ENCODE measurements around the gene PERP. TPM values are rescaled to one million over a fixed set of nuclear protein-coding genes. Genes with fewer than 3 reads are reported as not detected.

The PERP gene
- total RNA-seq, 1 experiment from 2014 or later: 85.9 TPM

DNA sequence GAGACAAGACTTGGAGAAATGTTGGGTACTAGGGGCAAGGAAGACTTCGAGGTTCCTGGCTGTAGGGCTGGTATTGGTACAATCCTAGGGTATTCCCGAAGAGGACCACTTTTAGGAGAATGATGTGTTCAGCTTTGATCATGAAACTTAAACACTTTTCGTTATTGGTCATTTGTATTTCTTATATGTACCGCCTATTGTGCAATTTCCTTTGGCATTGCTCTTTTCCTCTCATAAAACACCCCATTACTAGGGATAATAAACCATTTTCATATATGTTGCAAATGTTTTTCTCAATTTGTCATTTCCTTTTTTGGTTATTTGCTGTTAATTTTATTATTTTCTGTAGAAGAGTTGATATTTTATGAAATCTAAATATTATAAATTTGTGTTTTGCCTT lies 35.6 kb upstream of the PERP start:
- Histone ChIP-seq H3K4me2 (ENCODE audit: low read length) (no peak overlapping the region), H3K4me1 (ENCODE audit: control insufficient read depth in 1 of 2, insufficient read depth in 2 of 2, low read length in 2 of 2) (no peaks in the 10 kb centered on the region), H3K4me3 (replicated peaks in 1 of 2; ENCODE audit: low read depth in 1 of 2, low read length in 2 of 2) (no peak overlapping the region), H3K9me3 (ENCODE audit: control insufficient read depth in 1 of 2, insufficient read depth in 1 of 2, low read depth in 1 of 2, low read length in 2 of 2) (no peaks in the 10 kb centered on the region), H3K27ac (ENCODE audit: low read depth, low read length) (no peak overlapping the region), H3K36me3 (ENCODE audit: control insufficient read depth in 1 of 2, insufficient read depth in 2 of 2, low read length in 2 of 2) (no peaks in the 10 kb centered on the region), H3K27me3 (ENCODE audit: insufficient read depth, low read length) (no peaks in the 10 kb centered on the region), H3K9ac (ENCODE audit: low read length) (no peak overlapping the region), H4K20me1 (ENCODE audit: insufficient read depth) (no peaks in the 10 kb centered on the region), H2AFZ (ENCODE audit: low read depth, low read length, poor library complexity, severe bottlenecking) (no peak overlapping the region), H3K79me2 (ENCODE audit: insufficient read depth, low read length) (no peaks in the 10 kb centered on the region), H3K9me2 (ENCODE audit: insufficient read depth) (no peaks in the 10 kb centered on the region)
- ATAC-seq (no peak), DNase-seq (ENCODE audit: low read depth, low spot score) (no peak)
- POLR2A ChIA-PET: no interaction called here
- CTCF ChIA-PET: no interaction called here
- RAD21 ChIA-PET (ENCODE audit: low non-redundant PET in 1 of 2, low total read pairs in 2 of 2, uncharacterized antibody in 2 of 2, unreplicated experiment in 2 of 2): no interaction called here
- TF ChIP-seq JUND (IDR thresholded peaks at IDR 0.05): no peak
- no peak for TF ChIP-seq ZNF274 (IDR thresholded peaks at IDR 0.05; ENCODE audit: low read depth, low read length)
- intact Hi-C loops (cut with micrococcal nuclease): no loop called here
- BruUV-seq (replicated peaks): no TSS peak

DNA sequence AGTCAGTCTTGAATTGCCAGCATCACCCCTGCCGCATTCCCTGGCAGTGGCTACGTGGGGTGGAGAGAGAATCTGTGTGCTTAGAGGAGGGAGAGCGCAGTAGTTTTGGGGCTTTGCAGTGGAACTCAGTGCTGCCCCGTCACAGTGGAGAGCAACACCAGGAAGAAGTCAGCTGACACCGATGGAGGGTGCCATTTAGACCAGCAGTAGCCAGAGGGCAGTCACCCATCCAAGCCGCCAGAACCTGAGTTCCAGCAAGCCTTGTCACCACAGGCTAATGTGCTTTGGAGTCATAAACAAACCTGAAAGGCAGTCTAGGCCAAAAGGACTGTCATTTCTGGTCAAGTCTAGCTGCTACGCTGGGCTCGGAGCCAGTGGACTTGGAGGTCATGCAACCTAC lies 22.0 kb upstream of the PERP start:
- ATAC-seq (peak; percentile 46), DNase-seq (ENCODE audit: low read depth, low spot score) (no peak)
- Histone ChIP-seq H3K9me2 (ENCODE audit: insufficient read depth) (no peaks in the 10 kb centered on the region), H3K9me3 (ENCODE audit: control insufficient read depth in 1 of 2, insufficient read depth in 1 of 2, low read depth in 1 of 2, low read length in 2 of 2) (no peaks in the 10 kb centered on the region), H3K4me3 (replicated peaks in 1 of 2; ENCODE audit: low read depth in 1 of 2, low read length in 2 of 2) (no peak overlapping the region), H2AFZ (ENCODE audit: low read depth, low read length, poor library complexity, severe bottlenecking) (no peak overlapping the region), H4K20me1 (ENCODE audit: insufficient read depth) (no peaks in the 10 kb centered on the region), H3K27ac (ENCODE audit: low read depth, low read length) (no peak overlapping the region), H3K27me3 (ENCODE audit: insufficient read depth, low read length) (no peaks in the 10 kb centered on the region), H3K4me1 (ENCODE audit: control insufficient read depth in 1 of 2, insufficient read depth in 2 of 2, low read length in 2 of 2) (no peaks in the 10 kb centered on the region), H3K4me2 (ENCODE audit: low read length) (no peak overlapping the region), H3K9ac (ENCODE audit: low read length) (no peak overlapping the region), H3K36me3 (ENCODE audit: control insufficient read depth in 1 of 2, insufficient read depth in 2 of 2, low read length in 2 of 2) (no peaks in the 10 kb centered on the region), H3K79me2 (ENCODE audit: insufficient read depth, low read length) (no peaks in the 10 kb centered on the region)
- no TSS peak for BruUV-seq (replicated peaks)
- POLR2A ChIA-PET: no interaction called here
- TF ChIP-seq POLR2A (IDR thresholded peaks at IDR 0.05; ENCODE audit: borderline replicate concordance, extremely low read depth, insufficient read depth, insufficient read length) (no peak), ZBTB33 (IDR thresholded peaks at IDR 0.05; ENCODE audit: extremely low read depth, insufficient replicate concordance, low read length) (no peak), EGR1 (IDR thresholded peaks at IDR 0.05; ENCODE audit: low read depth) (no peak), FOSL1 (IDR thresholded peaks at IDR 0.05; ENCODE audit: low read depth) (no peak), ELF1 (IDR thresholded peaks at IDR 0.05; ENCODE audit: borderline replicate concordance, low read depth) (no peak), JUND (IDR thresholded peaks at IDR 0.05) (no peak), SIN3A (IDR thresholded peaks at IDR 0.05; ENCODE audit: low read depth) (no peak), RAD21 (IDR thresholded peaks at IDR 0.05; ENCODE audit: low read depth) (peak; percentile 29; the same call in 1 of the 2 replicates), TCF7L2 (IDR thresholded peaks at IDR 0.05; ENCODE audit: borderline replicate concordance, extremely low read depth, insufficient read depth, insufficient read length) (no peak), YY1 (IDR thresholded peaks at IDR 0.05; ENCODE audit: extremely low read depth, insufficient replicate concordance, low read depth, low read length) (no peak), POLR2AphosphoS5 (IDR thresholded peaks at IDR 0.05; ENCODE audit: low read depth, low read length) (no peak), EZH2phosphoT487 (IDR thresholded peaks at IDR 0.05; ENCODE audit: borderline replicate concordance) (no peak), ZFX (IDR thresholded peaks at IDR 0.05) (no peak), CBX3 (IDR thresholded peaks at IDR 0.05; ENCODE audit: low read depth) (no peak)
- TF ChIP-seq, protein P1, sequence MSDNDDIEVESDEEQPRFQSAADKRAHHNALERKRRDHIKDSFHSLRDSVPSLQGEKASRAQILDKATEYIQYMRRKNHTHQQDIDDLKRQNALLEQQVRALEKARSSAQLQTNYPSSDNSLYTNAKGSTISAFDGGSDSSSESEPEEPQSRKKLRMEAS (IDR thresholded peaks at IDR 0.05): no peak
- TF ChIP-seq, protein P2, sequence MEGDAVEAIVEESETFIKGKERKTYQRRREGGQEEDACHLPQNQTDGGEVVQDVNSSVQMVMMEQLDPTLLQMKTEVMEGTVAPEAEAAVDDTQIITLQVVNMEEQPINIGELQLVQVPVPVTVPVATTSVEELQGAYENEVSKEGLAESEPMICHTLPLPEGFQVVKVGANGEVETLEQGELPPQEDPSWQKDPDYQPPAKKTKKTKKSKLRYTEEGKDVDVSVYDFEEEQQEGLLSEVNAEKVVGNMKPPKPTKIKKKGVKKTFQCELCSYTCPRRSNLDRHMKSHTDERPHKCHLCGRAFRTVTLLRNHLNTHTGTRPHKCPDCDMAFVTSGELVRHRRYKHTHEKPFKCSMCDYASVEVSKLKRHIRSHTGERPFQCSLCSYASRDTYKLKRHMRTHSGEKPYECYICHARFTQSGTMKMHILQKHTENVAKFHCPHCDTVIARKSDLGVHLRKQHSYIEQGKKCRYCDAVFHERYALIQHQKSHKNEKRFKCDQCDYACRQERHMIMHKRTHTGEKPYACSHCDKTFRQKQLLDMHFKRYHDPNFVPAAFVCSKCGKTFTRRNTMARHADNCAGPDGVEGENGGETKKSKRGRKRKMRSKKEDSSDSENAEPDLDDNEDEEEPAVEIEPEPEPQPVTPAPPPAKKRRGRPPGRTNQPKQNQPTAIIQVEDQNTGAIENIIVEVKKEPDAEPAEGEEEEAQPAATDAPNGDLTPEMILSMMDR (IDR thresholded peaks at IDR 0.05 in 2 of 3, conservative IDR thresholded peaks at IDR 0.05 in 1 of 3; ENCODE audit: borderline replicate concordance in 1 of 3, insufficient read depth in 1 of 3, low read depth in 2 of 3, low read length in 2 of 3): peak; percentile 8 to 25 (median 17); a peak in 2 of 6 replicates
- intact Hi-C loops (cut with micrococcal nuclease): no loop called here
- CTCF ChIA-PET: interaction anchor here (1.9 kb wide), 1 partner anchor 13 kb away, joined by 4 read pairs; no protein-coding TSS in a partner anchor
- RAD21 ChIA-PET (ENCODE audit: low non-redundant PET in 1 of 2, low total read pairs in 2 of 2, uncharacterized antibody in 2 of 2, unreplicated experiment in 2 of 2): no interaction called here

All from HCT116 (cell line).